CD4-positive, alpha-beta memory T cell (primary cell): ENCODE results near the gene FAM210B. TPM values are rescaled to one million over a fixed set of nuclear protein-coding genes. Genes with fewer than 3 reads are reported as not detected.
"Not testable (repeated sequence)": the region's sequence is repeated elsewhere in the genome, so short reads cannot be mapped to it uniquely, and the experiment has no call there.

Source experiments
- CTCF ChIA-PET: fragments of 350-600 bp; sonication (Branson Sonifier 250); formaldehyde crosslinking; loops from one replicate; lab custom pipeline; 2021; ENCODE audit warnings: inconsistent platforms; ENCODE audit not compliant: partially characterized antibody; lab: Charles Lee
- POLR2A ChIA-PET: fragments of 350-600 bp; sonication (Branson Sonifier 250); formaldehyde crosslinking; loops from one replicate; lab custom pipeline; 2021; ENCODE audit not compliant: partially characterized antibody; lab: Charles Lee
- DNase-seq, 5 donors: peaks; one replicate each; pipeline versions ENCODE4 v3.0.0 to v3.0.0-alpha.2; 2020 to 2022; ENCODE audit warnings: mixed read lengths in 1 of 5
- H3K27ac ChIP-seq: one replicate; pipeline ENCODE4 v1.7.0; 2013; ENCODE audit warnings: low read depth, low read length
- H3K27me3 ChIP-seq: 2 replicates; pipeline ENCODE4 v1.7.0; 2013; ENCODE audit warnings: mild to moderate bottlenecking, low read length, moderate library complexity; ENCODE audit not compliant: insufficient read depth
- H3K36me3 ChIP-seq: 2 replicates; pipeline ENCODE4 v1.7.0; 2013; ENCODE audit warnings: mild to moderate bottlenecking, low read length, moderate library complexity; ENCODE audit not compliant: insufficient read depth
- H3K4me1 ChIP-seq: 2 replicates; pipeline ENCODE4 v1.7.0; 2013; ENCODE audit warnings: mild to moderate bottlenecking, low read length, moderate library complexity; ENCODE audit not compliant: insufficient read depth
- H3K4me3 ChIP-seq, 2 donors: one replicate each; pipeline ENCODE4 v1.7.0; 2013; ENCODE audit warnings: low read length in 2 of 2, mild to moderate bottlenecking in 1 of 2
- H3K9me3 ChIP-seq, 2 donors: one replicate each; pipeline ENCODE4 v1.7.0; 2013; ENCODE audit warnings: low read length in 2 of 2, control low read depth in 1 of 2; ENCODE audit not compliant: control insufficient read depth in 1 of 2
- H3K27ac Mint-ChIP-seq, 7 donors: one replicate each; pipeline ENCODE4 v1.8.0; 2020 to 2021; ENCODE audit warnings: mixed read lengths in 7 of 7, mild to moderate bottlenecking in 6 of 7, inconsistent platforms in 3 of 7, moderate library complexity in 3 of 7
- H3K27me3 Mint-ChIP-seq, 2 donors: one replicate each; pipeline ENCODE4 v1.8.0; 2020 to 2021; ENCODE audit warnings: mixed read lengths in 2 of 2
- H3K36me3 Mint-ChIP-seq, 2 donors: one replicate each; pipeline ENCODE4 v1.8.0; 2020 to 2021; ENCODE audit warnings: mixed read lengths in 2 of 2, inconsistent platforms in 1 of 2, mild to moderate bottlenecking in 1 of 2
- H3K4me1 Mint-ChIP-seq, 4 donors: one replicate each; pipeline ENCODE4 v1.8.0; 2020 to 2021; ENCODE audit warnings: mixed read lengths in 4 of 4, mild to moderate bottlenecking in 1 of 4
- H3K4me3 Mint-ChIP-seq, 8 donors: one replicate each; pipeline ENCODE4 v1.8.0; 2020 to 2021; ENCODE audit warnings: mixed read lengths in 8 of 8, mild to moderate bottlenecking in 7 of 8, moderate library complexity in 6 of 8, inconsistent platforms in 3 of 8
- H3K9me3 Mint-ChIP-seq, 8 donors: one replicate each; pipeline ENCODE4 v1.8.0; 2020 to 2021; ENCODE audit warnings: mixed read lengths in 8 of 8, mild to moderate bottlenecking in 5 of 8, inconsistent platforms in 3 of 8, moderate library complexity in 1 of 8
- intact Hi-C: fragments of 100-400 bp; cut with micrococcal nuclease; formaldehyde crosslinking; loops from one replicate; pipeline ENCODE4 v1.15.1; 2023
- polyA plus RNA-seq, 2 donors: library from polyadenylated mRNA; unstranded; fragments of 300-500 nt; fragmentation: Illumina TruSeq; gene quantifications; one replicate each; pipeline ENCODE4 v1.2.3, GENCODE V29; 2021
- total RNA-seq, 2 experiments: library from RNA; stranded (reverse); gene quantifications; one replicate each; pipeline ENCODE4 v1.2.3, GENCODE V29; 2021

FAM210B gene
- total and polyA plus RNA-seq, 4 experiments from 2014 or later, result 28.7 to 38.8 (median 35.3) TPM

DNA sequence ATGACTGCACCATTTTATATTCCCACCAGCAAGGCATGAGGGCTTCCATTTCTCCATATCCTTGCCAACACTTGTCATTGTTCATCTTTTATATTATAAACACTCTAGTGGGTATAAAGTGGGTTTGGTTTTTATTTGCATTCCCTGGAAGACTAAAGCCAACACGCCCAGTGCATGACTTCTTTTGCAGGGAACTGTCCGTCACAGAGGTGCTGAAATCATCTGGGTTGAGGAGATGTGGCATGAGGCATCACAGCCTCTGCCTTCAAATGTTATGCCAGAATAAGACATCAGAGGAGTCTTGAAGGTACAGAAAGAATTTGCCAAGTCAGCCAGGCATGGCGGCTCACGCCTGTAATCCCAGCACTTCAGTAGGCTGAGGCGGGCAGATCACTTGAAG is 29.9 kb upstream of the FAM210B start:
- peak in 1 of 5 donors; percentile 4 for DNase-seq
- Mint-ChIP-seq H3K27ac (no peak overlapping the region), H3K4me1 (no peaks in the 10 kb centered on the region), H3K9me3 (peaks cover 0 to 4% (median 0%) of the 10 kb centered on the region in 8 donors), H3K27me3 (peaks cover 9 to 38% of the 10 kb centered on the region in 2 donors), H3K36me3 (no peaks in the 10 kb centered on the region), H3K4me3 (no peak overlapping the region)
- ChIA-PET CTCF (interaction anchor here (0.6 kb wide), 1 partner anchor 1851 kb away, joined by 4 read pairs; no protein-coding TSS in a partner anchor), POLR2A (no interaction called here)
- Histone ChIP-seq H3K36me3 (no peaks in the 10 kb centered on the region), H3K27me3 (no peaks in the 10 kb centered on the region), H3K9me3 (no peaks in the 10 kb centered on the region), H3K4me3 (no peak overlapping the region), H3K4me1 (no peaks in the 10 kb centered on the region), H3K27ac (no peak overlapping the region)
- intact Hi-C loops, result no loop called here

GRCh38 chr20:56336709-56337108 is 22.1 kb upstream of the FAM210B start:
- H3K4me1 Mint-ChIP-seq, H3K4me3 Mint-ChIP-seq, intact Hi-C loops, H3K27ac Mint-ChIP-seq, H3K9me3 Mint-ChIP-seq, H3K4me1 ChIP-seq, H3K9me3 ChIP-seq, DNase-seq, H3K36me3 Mint-ChIP-seq, H3K27ac ChIP-seq, POLR2A ChIA-PET, H3K4me3 ChIP-seq, H3K27me3 ChIP-seq, H3K36me3 ChIP-seq: not testable (repeated sequence)
- CTCF ChIA-PET, result interaction anchor here (0.7 kb wide), 1 partner anchor 22 kb away, joined by 3 read pairs; the partner anchor contains the start of gene FAM210B
- peaks cover 31 to 47% of the 10 kb centered on the region in 2 donors for H3K27me3 Mint-ChIP-seq

- no peak overlapping the region for H3K27ac Mint-ChIP-seq
- H3K4me3 Mint-ChIP-seq, result no peak overlapping the region
These were observed 16.0 kb upstream of the FAM210B start for GRCh38 chr20:56342783-56343182.

GRCh38 chr20:56343861-56344381 is 14.9 kb upstream of the FAM210B start:
- H3K36me3 Mint-ChIP-seq, result no peaks in the 10 kb centered on the region
- ChIA-PET POLR2A (no interaction called here), CTCF (interaction anchor here (0.7 to 1.7 kb wide), 3 partner anchors 9 to 25 kb away, joined by 3 to 7 read pairs (median 3); no protein-coding TSS in a partner anchor)
- Histone ChIP-seq H3K27ac (no peak overlapping the region), H3K9me3 (no peaks in the 10 kb centered on the region), H3K4me3 (no peak overlapping the region), H3K27me3 (no peaks in the 10 kb centered on the region), H3K4me1 (peaks cover 8% of the 10 kb centered on the region), H3K36me3 (no peaks in the 10 kb centered on the region)
- intact Hi-C loops, result loop anchor here (5.0 kb wide), 1 partner anchor 1677 kb away; no protein-coding TSS in a partner anchor
- H3K27ac Mint-ChIP-seq, result no peak overlapping the region
- peaks cover 0 to 12% (median 4%) of the 10 kb centered on the region in 4 donors for H3K4me1 Mint-ChIP-seq
- no peaks in the 10 kb centered on the region for H3K9me3 Mint-ChIP-seq
- peaks cover 28 to 62% of the 10 kb centered on the region in 2 donors for H3K27me3 Mint-ChIP-seq
- peak in 4 of 5 donors; percentile 3 to 22 (median 14) for DNase-seq
- peak overlapping the region in 4 of 8 donors; percentile 6 to 46 (median 38) for H3K4me3 Mint-ChIP-seq

More at GRCh38 chr20:56342783-56343182, 16.0 kb upstream of the FAM210B start:
- DNase-seq, result no peak
- Histone ChIP-seq H3K27me3 (no peaks in the 10 kb centered on the region), H3K36me3 (no peaks in the 10 kb centered on the region), H3K4me1 (peaks cover 8% of the 10 kb centered on the region), H3K27ac (no peak overlapping the region), H3K4me3 (no peak overlapping the region), H3K9me3 (no peaks in the 10 kb centered on the region)
- CTCF ChIA-PET, result no interaction called here
- intact Hi-C loops, result loop anchor here (5.0 kb wide), 1 partner anchor 1675 kb away; no protein-coding TSS in a partner anchor
- POLR2A ChIA-PET, result no interaction called here
- no peaks in the 10 kb centered on the region for H3K36me3 Mint-ChIP-seq
- peaks cover 0 to 5% (median 4%) of the 10 kb centered on the region in 4 donors for H3K4me1 Mint-ChIP-seq
- no peaks in the 10 kb centered on the region for H3K9me3 Mint-ChIP-seq
- H3K27me3 Mint-ChIP-seq, result peaks cover 31 to 61% of the 10 kb centered on the region in 2 donors

DNA sequence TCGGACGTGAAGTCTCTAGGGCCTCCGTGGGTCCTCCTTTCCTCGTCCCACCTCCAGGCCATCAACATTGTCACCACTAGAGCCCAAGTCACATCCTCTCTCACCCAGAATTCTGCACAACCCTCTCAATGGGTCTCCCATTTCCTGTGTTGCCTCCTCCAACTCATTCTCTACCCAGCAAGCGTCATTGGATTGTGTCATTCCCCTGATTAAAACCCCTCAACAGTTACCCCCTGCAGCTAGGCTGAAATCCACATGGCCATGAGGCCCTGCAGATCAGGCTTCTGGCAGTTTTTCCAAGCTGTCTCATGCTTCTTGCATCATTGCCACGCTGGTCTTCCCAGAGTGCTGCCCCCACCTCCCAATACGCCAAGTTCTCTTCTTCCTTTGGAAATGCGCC is 12.9 kb upstream of the FAM210B start:
- Mint-ChIP-seq H3K4me1 (peaks cover 0 to 12% (median 4%) of the 10 kb centered on the region in 4 donors), H3K36me3 (no peaks in the 10 kb centered on the region), H3K9me3 (no peaks in the 10 kb centered on the region), H3K27me3 (peaks cover 19 to 47% of the 10 kb centered on the region in 2 donors), H3K27ac (no peak overlapping the region), H3K4me3 (no peak overlapping the region)
- ChIA-PET CTCF (no interaction called here), POLR2A (no interaction called here)
- DNase-seq, result no peak
- no peak overlapping the region for H3K4me3 ChIP-seq
- peaks cover 8% of the 10 kb centered on the region for H3K4me1 ChIP-seq
- intact Hi-C loops, result no loop called here
- no peak overlapping the region for H3K27ac ChIP-seq
- H3K36me3 ChIP-seq, result no peaks in the 10 kb centered on the region
- no peaks in the 10 kb centered on the region for H3K9me3 ChIP-seq
- H3K27me3 ChIP-seq, result no peaks in the 10 kb centered on the region

- Mint-ChIP-seq H3K9me3 (no peaks in the 10 kb centered on the region), H3K4me1 (peaks cover 0 to 12% (median 4%) of the 10 kb centered on the region in 4 donors), H3K4me3 (no peak overlapping the region), H3K36me3 (no peaks in the 10 kb centered on the region), H3K27ac (no peak overlapping the region), H3K27me3 (peaks cover 12 to 35% of the 10 kb centered on the region in 2 donors)
- CTCF ChIA-PET, result no interaction called here
- intact Hi-C loops, result no loop called here
- POLR2A ChIA-PET, result no interaction called here
- Histone ChIP-seq H3K27me3 (no peaks in the 10 kb centered on the region), H3K36me3 (no peaks in the 10 kb centered on the region), H3K4me1 (peaks cover 8% of the 10 kb centered on the region), H3K9me3 (no peaks in the 10 kb centered on the region), H3K27ac (no peak overlapping the region), H3K4me3 (no peak overlapping the region)
- no peak for DNase-seq
These were observed 11.0 kb upstream of the FAM210B start for GRCh38 chr20:56347628-56348304.

GRCh38 chr20:56348305-56348693 is 10.5 kb upstream of the FAM210B start:
- DNase-seq, result no peak
- Mint-ChIP-seq H3K27ac (no peak overlapping the region), H3K4me3 (no peak overlapping the region), H3K27me3 (peaks cover 10 to 30% of the 10 kb centered on the region in 2 donors), H3K4me1 (peaks cover 0 to 12% (median 4%) of the 10 kb centered on the region in 4 donors), H3K9me3 (no peaks in the 10 kb centered on the region), H3K36me3 (no peaks in the 10 kb centered on the region)
- ChIA-PET POLR2A (no interaction called here), CTCF (no interaction called here)
- Histone ChIP-seq H3K4me1 (peaks cover 8% of the 10 kb centered on the region), H3K36me3 (no peaks in the 10 kb centered on the region), H3K27ac (no peak overlapping the region), H3K27me3 (no peaks in the 10 kb centered on the region), H3K9me3 (no peaks in the 10 kb centered on the region), H3K4me3 (no peak overlapping the region)
- intact Hi-C loops, result no loop called here
